Measurements from ENCODE around the gene MMP1. TPM values are rescaled to one million over a fixed set of nuclear protein-coding genes. Genes with fewer than 3 reads are reported as not detected.

Gene MMP1
- total RNA-seq, 1 experiment from 2014 or later = not detected

DNA sequence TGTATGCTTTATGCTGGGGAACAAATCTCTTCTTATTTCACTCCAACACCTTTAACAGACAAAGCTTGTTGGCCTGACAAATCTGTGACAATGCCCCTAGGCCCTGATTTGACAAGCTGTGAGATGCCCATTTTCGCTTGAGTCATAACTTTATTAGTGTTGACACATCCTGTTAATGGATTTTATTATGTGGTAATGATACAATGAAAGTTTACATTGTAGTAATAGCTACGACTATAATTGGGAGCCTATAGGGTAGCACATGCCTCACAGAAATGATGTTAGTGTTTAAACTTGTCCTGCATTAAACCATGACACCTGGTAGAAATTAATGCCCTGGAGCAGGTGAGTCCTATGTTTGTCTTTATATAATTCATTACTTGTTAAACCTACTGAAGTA, 14.2 kb downstream of the MMP1 start:
- peaks cover 19% of the 10 kb centered on the region for H3K4me1 Mint-ChIP-seq
- ATAC-seq = no peak
- CTCF ChIA-PET = interaction anchor here (0.8 kb wide), 1 partner anchor 157 kb away, joined by 3 read pairs; no protein-coding TSS in a partner anchor

More for the DNA sequence above, 14.2 kb downstream of the MMP1 start:
- Mint-ChIP-seq H3K36me3 (no peaks in the 10 kb centered on the region), H3K27me3 (ENCODE audit: low read depth) (no peaks in the 10 kb centered on the region), H3K4me3 (no peak overlapping the region), H3K27ac (no peak overlapping the region), H3K9me3 (peaks cover 7% of the 10 kb centered on the region)
- DNase-seq (ENCODE audit: low spot score) = no peak
- POLR2A ChIA-PET = no interaction called here
- TF ChIP-seq HMGA2 (CRISPR knock-in tag; IDR thresholded peaks at IDR 0.05) (no peak), ELF4 (CRISPR knock-in tag; IDR thresholded peaks at IDR 0.05; ENCODE audit: low read depth) (no peak), RORB (CRISPR knock-in tag; IDR thresholded peaks at IDR 0.05) (no peak), NFE2L1 (CRISPR knock-in tag; IDR thresholded peaks at IDR 0.05) (no peak), PRRX2 (CRISPR knock-in tag; IDR thresholded peaks at IDR 0.05) (no peak), SMAD4 (CRISPR knock-in tag; IDR thresholded peaks at IDR 0.05) (no peak), CREM (CRISPR knock-in tag; IDR thresholded peaks at IDR 0.05) (no peak), ZNF671 (CRISPR knock-in tag; IDR thresholded peaks at IDR 0.05) (no peak), ZNF219 (CRISPR knock-in tag; IDR thresholded peaks at IDR 0.05; ENCODE audit: borderline replicate concordance) (no peak), IRF2 (CRISPR knock-in tag; IDR thresholded peaks at IDR 0.05; ENCODE audit: borderline replicate concordance, low read depth) (no peak)
- TF ChIP-seq, protein P1, sequence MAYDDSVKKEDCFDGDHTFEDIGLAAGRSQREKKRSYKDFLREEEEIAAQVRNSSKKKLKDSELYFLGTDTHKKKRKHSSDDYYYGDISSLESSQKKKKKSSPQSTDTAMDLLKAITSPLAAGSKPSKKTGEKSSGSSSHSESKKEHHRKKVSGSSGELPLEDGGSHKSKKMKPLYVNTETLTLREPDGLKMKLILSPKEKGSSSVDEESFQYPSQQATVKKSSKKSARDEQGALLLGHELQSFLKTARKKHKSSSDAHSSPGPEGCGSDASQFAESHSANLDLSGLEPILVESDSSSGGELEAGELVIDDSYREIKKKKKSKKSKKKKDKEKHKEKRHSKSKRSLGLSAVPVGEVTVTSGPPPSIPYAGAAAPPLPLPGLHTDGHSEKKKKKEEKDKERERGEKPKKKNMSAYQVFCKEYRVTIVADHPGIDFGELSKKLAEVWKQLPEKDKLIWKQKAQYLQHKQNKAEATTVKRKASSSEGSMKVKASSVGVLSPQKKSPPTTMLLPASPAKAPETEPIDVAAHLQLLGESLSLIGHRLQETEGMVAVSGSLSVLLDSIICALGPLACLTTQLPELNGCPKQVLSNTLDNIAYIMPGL (CRISPR knock-in tag; IDR thresholded peaks at IDR 0.05) = no peak
- TF ChIP-seq, protein P2, sequence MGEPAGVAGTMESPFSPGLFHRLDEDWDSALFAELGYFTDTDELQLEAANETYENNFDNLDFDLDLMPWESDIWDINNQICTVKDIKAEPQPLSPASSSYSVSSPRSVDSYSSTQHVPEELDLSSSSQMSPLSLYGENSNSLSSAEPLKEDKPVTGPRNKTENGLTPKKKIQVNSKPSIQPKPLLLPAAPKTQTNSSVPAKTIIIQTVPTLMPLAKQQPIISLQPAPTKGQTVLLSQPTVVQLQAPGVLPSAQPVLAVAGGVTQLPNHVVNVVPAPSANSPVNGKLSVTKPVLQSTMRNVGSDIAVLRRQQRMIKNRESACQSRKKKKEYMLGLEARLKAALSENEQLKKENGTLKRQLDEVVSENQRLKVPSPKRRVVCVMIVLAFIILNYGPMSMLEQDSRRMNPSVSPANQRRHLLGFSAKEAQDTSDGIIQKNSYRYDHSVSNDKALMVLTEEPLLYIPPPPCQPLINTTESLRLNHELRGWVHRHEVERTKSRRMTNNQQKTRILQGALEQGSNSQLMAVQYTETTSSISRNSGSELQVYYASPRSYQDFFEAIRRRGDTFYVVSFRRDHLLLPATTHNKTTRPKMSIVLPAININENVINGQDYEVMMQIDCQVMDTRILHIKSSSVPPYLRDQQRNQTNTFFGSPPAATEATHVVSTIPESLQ (CRISPR knock-in tag; IDR thresholded peaks at IDR 0.05) = no peak
- TF ChIP-seq, protein P3, sequence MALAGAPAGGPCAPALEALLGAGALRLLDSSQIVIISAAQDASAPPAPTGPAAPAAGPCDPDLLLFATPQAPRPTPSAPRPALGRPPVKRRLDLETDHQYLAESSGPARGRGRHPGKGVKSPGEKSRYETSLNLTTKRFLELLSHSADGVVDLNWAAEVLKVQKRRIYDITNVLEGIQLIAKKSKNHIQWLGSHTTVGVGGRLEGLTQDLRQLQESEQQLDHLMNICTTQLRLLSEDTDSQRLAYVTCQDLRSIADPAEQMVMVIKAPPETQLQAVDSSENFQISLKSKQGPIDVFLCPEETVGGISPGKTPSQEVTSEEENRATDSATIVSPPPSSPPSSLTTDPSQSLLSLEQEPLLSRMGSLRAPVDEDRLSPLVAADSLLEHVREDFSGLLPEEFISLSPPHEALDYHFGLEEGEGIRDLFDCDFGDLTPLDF (CRISPR knock-in tag; IDR thresholded peaks at IDR 0.05) = no peak
- TF ChIP-seq, protein P4, sequence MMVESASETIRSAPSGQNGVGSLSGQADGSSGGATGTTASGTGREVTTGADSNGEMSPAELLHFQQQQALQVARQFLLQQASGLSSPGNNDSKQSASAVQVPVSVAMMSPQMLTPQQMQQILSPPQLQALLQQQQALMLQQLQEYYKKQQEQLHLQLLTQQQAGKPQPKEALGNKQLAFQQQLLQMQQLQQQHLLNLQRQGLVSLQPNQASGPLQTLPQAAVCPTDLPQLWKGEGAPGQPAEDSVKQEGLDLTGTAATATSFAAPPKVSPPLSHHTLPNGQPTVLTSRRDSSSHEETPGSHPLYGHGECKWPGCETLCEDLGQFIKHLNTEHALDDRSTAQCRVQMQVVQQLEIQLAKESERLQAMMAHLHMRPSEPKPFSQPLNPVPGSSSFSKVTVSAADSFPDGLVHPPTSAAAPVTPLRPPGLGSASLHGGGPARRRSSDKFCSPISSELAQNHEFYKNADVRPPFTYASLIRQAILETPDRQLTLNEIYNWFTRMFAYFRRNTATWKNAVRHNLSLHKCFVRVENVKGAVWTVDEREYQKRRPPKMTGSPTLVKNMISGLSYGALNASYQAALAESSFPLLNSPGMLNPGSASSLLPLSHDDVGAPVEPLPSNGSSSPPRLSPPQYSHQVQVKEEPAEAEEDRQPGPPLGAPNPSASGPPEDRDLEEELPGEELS (CRISPR knock-in tag; IDR thresholded peaks at IDR 0.05) = no peak
- TF ChIP-seq, protein P5, sequence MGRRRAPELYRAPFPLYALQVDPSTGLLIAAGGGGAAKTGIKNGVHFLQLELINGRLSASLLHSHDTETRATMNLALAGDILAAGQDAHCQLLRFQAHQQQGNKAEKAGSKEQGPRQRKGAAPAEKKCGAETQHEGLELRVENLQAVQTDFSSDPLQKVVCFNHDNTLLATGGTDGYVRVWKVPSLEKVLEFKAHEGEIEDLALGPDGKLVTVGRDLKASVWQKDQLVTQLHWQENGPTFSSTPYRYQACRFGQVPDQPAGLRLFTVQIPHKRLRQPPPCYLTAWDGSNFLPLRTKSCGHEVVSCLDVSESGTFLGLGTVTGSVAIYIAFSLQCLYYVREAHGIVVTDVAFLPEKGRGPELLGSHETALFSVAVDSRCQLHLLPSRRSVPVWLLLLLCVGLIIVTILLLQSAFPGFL (CRISPR knock-in tag; IDR thresholded peaks at IDR 0.05; ENCODE audit: borderline replicate concordance) = no peak
- TF ChIP-seq, protein P6, sequence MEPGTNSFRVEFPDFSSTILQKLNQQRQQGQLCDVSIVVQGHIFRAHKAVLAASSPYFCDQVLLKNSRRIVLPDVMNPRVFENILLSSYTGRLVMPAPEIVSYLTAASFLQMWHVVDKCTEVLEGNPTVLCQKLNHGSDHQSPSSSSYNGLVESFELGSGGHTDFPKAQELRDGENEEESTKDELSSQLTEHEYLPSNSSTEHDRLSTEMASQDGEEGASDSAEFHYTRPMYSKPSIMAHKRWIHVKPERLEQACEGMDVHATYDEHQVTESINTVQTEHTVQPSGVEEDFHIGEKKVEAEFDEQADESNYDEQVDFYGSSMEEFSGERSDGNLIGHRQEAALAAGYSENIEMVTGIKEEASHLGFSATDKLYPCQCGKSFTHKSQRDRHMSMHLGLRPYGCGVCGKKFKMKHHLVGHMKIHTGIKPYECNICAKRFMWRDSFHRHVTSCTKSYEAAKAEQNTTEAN (CRISPR knock-in tag; IDR thresholded peaks at IDR 0.05) = no peak
- TF ChIP-seq, protein P7, sequence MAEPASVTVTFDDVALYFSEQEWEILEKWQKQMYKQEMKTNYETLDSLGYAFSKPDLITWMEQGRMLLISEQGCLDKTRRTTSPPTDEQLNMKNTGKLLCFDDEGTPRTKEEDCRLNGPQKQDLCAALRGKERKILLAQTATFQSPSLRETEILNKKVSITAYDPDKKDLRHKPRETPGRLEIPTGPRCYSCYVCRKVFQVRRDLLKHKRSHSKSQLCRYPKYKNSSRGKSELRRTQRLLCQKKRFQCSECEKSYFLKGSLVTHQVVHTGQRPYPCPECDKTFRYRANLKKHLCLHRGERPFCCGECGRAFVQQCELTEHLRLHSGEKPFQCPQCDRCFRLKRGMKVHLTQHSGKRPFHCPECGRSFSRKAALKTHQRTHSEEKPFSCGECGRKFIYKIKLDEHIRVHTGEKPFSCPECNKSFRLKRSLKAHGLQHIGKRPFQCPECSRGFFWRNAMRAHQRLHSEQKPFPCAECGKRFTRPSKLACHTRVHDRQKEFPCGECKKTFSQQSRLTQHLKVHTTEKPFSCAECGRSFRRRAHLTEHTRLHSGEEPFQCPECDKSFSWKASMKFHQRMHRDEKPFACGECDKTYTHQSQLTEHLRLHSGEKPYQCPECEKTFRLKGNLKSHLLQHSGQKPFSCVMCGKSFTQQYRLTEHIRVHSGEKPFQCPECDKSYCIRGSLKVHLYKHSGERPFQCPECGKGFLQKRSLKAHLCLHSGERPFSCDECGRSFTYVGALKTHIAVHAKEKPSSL (CRISPR knock-in tag; conservative IDR thresholded peaks at IDR 0.05) = no peak

All from WTC11 (cell line).